ENCODE data around the gene TSNAXIP1.
A peak's percentile ranks its signal among the peaks of the same experiment; 100 is the strongest.
"Not testable (repeated sequence)": the region's sequence is repeated elsewhere in the genome, so short reads cannot be mapped to it uniquely, and the experiment has no call there.

TSNAXIP1 gene

GRCh38 chr16:67837190-67837589, 30.5 kb downstream of the TSNAXIP1 start:
- DNase-seq = not testable (repeated sequence)

- DNase-seq = no peak
Observed at GRCh38 chr16:67837811-67838210, 31.1 kb downstream of the TSNAXIP1 start.

GRCh38 chr16:67841198-67841815, 34.6 kb downstream of the TSNAXIP1 start:
- DNase-seq = no peak

GRCh38 chr16:67841816-67842508, 35.3 kb downstream of the TSNAXIP1 start, which contains the start of gene THAP11:
THAP11 (plus strand) TSS chr16:67842320; CDS start chr16:67842555, 235 bp downstream.
- DNase-seq = peak; percentile 91

GRCh38 chr16:67842509-67843342, 36.0 kb downstream of the TSNAXIP1 start:
- peak; percentile 49 for DNase-seq

- peak; percentile 51 for DNase-seq
Observed at GRCh38 chr16:67843343-67843765, 36.7 kb downstream of the TSNAXIP1 start.

- DNase-seq = no peak
Observed at GRCh38 chr16:67844497-67844896, 37.8 kb downstream of the TSNAXIP1 start.

GRCh38 chr16:67845291-67846062, 38.8 kb downstream of the TSNAXIP1 start:
- no peak for DNase-seq

- DNase-seq = no peak
Observed at GRCh38 chr16:67846063-67846319, 39.3 kb downstream of the TSNAXIP1 start.

GRCh38 chr16:67846320-67847063, 39.8 kb downstream of the TSNAXIP1 start, which contains the start of gene NUTF2:
NUTF2 (plus strand) TSS chr16:67846933; CDS start chr16:67865131, 18,198 bp downstream.
- peak; percentile 94 for DNase-seq

- DNase-seq = no peak
Observed at GRCh38 chr16:67847064-67847861, 40.6 kb downstream of the TSNAXIP1 start, which contains the start of gene CENPT. CENPT (minus strand) TSS chr16:67847693; CDS start chr16:67833859, 13,834 bp downstream.

GRCh38 chr16:67848118-67848517, 41.4 kb downstream of the TSNAXIP1 start:
- DNase-seq = no peak

GRCh38 chr16:67853670-67854069, 47.0 kb downstream of the TSNAXIP1 start:
- no peak for DNase-seq

- DNase-seq = no peak
Observed at GRCh38 chr16:67855789-67856188, 49.1 kb downstream of the TSNAXIP1 start.

GRCh38 chr16:67856927-67857546, 50.3 kb downstream of the TSNAXIP1 start:
- DNase-seq = no peak

- DNase-seq = no peak
Observed at GRCh38 chr16:67857547-67858233, 51.0 kb downstream of the TSNAXIP1 start.

GRCh38 chr16:67858500-67858899, 51.8 kb downstream of the TSNAXIP1 start:
- DNase-seq = no peak

- DNase-seq = no peak
Observed at GRCh38 chr16:67860589-67861398, 54.1 kb downstream of the TSNAXIP1 start.

GRCh38 chr16:67861877-67862276, 55.2 kb downstream of the TSNAXIP1 start:
- DNase-seq = no peak

Data from T-helper 9 cell (primary cell).